Spleen (tissue), 11 donors: ENCODE data around the gene CNN3. TPM values are rescaled to one million over a fixed set of nuclear protein-coding genes. Genes with fewer than 3 reads are reported as not detected.

ENCODE experiments used
- DNase-seq: peaks from one replicate; pipeline ENCODE4 v3.0.0-alpha.2; 2020
- H3K27ac ChIP-seq, 8 donors: fragments of 200-600 bp; sonication (generic) in 7 of 8; 1 replicate in 4 of 8; 2 replicates in 4 of 8; pipeline versions ENCODE4 v1.5.0 to v1.8.0; 2016 to 2021; ENCODE audit warnings: inconsistent platforms in 4 of 8, mild to moderate bottlenecking in 4 of 8, moderate library complexity in 1 of 8
- H3K27me3 ChIP-seq, 7 donors: fragments of 200-600 bp; sonication (generic) in 6 of 7; replicated peaks in 1 of 7; 1 replicate in 4 of 7; 2 replicates in 3 of 7; pipeline versions ENCODE4 v1.5.0 to v1.8.0; 2016 to 2021; ENCODE audit warnings: inconsistent platforms in 3 of 7, mild to moderate bottlenecking in 1 of 7
- H3K36me3 ChIP-seq, 6 donors: fragments of 200-600 bp; sonication (generic) in 5 of 6; 1 replicate in 4 of 6; 2 replicates in 2 of 6; pipeline versions ENCODE4 v1.5.0 to v1.8.0; 2016 to 2021; ENCODE audit warnings: inconsistent platforms in 2 of 6
- H3K4me1 ChIP-seq, 6 donors: fragments of 200-600 bp; sonication (generic) in 5 of 6; 1 replicate in 3 of 6; 2 replicates in 3 of 6; pipeline versions ENCODE4 v1.5.0 to v1.8.0; 2016 to 2021; ENCODE audit warnings: inconsistent platforms in 3 of 6
- H3K4me3 ChIP-seq, 8 donors: fragments of 200-600 bp; sonication (generic) in 7 of 8; 1 replicate in 4 of 8; 2 replicates in 4 of 8; pipeline versions ENCODE4 v1.5.0 to v1.8.0; 2016 to 2021; ENCODE audit warnings: inconsistent platforms in 4 of 8, mild to moderate bottlenecking in 4 of 8, moderate library complexity in 2 of 8
- H3K9me3 ChIP-seq, 8 donors: fragments of 200-600 bp; sonication (generic) in 7 of 8; 1 replicate in 4 of 8; 2 replicates in 4 of 8; pipeline versions ENCODE4 v1.5.0 to v1.8.0; 2016 to 2021; ENCODE audit warnings: inconsistent platforms in 4 of 8
- POLR2A ChIP-seq, 3 donors: fragments of 450-650 bp; IDR thresholded peaks; one replicate each; pipeline ENCODE4 v1.5.1; 2017; ENCODE audit warnings: antibody characterized with exemption in 3 of 3, mild to moderate bottlenecking in 1 of 3
- POLR2AphosphoS5 ChIP-seq, 3 donors: sonication (generic); formaldehyde crosslinking; IDR thresholded peaks; one replicate each; pipeline ENCODE4 v1.5.1; 2017; ENCODE audit warnings: antibody characterized with exemption in 3 of 3
- WGBS, 5 donors: extraction: QIAGEN DNeasy Blood & Tissue Kit in 3 of 5; methylation state at CpG; one replicate each; pipeline versions ENCODE4 v1.1.5 to v1.1.7; 2013 to 2018; 5-methylcytosine and 5-hydroxymethylcytosine counted together
- intact Hi-C: fragments of 100-400 bp; cut with DNase I; formaldehyde crosslinking; loops from one replicate; pipeline ENCODE4 v1.15.0; 2023; ENCODE audit warnings: low total_unique reads
- polyA plus RNA-seq, 3 donors: library from polyadenylated mRNA; stranded (reverse); fragments of 200-250 nt; gene quantifications; one replicate each; pipeline ENCODE4 v1.2.1, GENCODE V29; 2013
- total RNA-seq, 7 donors: library from RNA; depleted of rRNA in 3 of 7; stranded (reverse); fragments of >200 nt in 3 of 7; fragmentation: NEBNext Ultra II Directional in 4 of 7; extraction: Animal tissue kit (Norgen Biotek cat#: 25700) in 4 of 7; gene quantifications; one replicate each; pipeline versions ENCODE4 v1.1.0 to v1.2.1, GENCODE V29; 2016 to 2021
- TF ChIP-seq, protein P1 (sequence below), 11 experiments: fragments of 200-600 bp in 7 of 11; fragments of 450-650 bp in 4 of 11; sonication (generic) in 4 of 11; IDR thresholded peaks in 8 of 11; conservative IDR thresholded peaks in 3 of 11; 1 replicate in 7 of 11; 2 replicates in 4 of 11; pipeline versions ENCODE4 v1.4.0 to v1.8.0; 2016 to 2021; ENCODE audit warnings: antibody characterized with exemption in 11 of 11, inconsistent platforms in 4 of 11, mild to moderate bottlenecking in 1 of 11
- donor health status: healthy with polysubstance abuse.
- donor health status: DM: no; HTN: no; CAD: no; lungs with moderate emphysema.
- donor health status: DM: no; HTN: no; CAD: no.
- donor health status: Bipolar disorder and iron deficiency.
- donor health status: healthy.
- donor health status: DM: no; HTN: no; CAD: no.
- donor health status: DM: yes; HTN: yes; CAD: no.

Gene CNN3
- total and polyA plus RNA-seq, 10 donors = 27.4 to 124 (median 105) TPM

DNA sequence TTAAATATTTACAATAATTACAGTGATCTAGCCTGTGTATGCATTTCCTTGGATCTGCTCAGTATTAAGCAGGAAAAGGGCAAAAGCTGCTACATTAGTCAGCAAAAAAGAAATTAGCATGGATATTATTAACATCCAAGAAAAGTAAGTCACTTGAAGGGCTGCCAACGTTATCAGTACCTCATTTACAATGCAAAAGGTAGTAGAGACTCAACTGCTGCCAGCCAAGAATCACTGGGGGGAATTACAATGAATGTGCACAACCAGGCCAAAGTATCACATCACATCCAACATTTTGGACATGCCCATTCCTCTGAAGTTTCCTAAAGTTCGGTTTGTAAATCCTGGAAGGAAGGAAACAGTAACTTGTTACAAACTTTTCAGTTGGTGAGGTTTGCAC is 1.9 kb downstream of the CNN3 start:
- Histone ChIP-seq H3K27ac (peak overlapping the region in 7 of 8 donors; percentile 92 to 95 (median 94)), H3K4me3 (peak overlapping the region; percentile 59 to 76 (median 60)), H3K9me3 (no peaks in the 10 kb centered on the region), H3K4me1 (peaks cover 8 to 95% (median 58%) of the 10 kb centered on the region in 6 donors), H3K27me3 (peaks cover 0 to 50% (median 16%) of the 10 kb centered on the region in 7 donors), H3K36me3 (no peaks in the 10 kb centered on the region)
- TF ChIP-seq, protein P1, sequence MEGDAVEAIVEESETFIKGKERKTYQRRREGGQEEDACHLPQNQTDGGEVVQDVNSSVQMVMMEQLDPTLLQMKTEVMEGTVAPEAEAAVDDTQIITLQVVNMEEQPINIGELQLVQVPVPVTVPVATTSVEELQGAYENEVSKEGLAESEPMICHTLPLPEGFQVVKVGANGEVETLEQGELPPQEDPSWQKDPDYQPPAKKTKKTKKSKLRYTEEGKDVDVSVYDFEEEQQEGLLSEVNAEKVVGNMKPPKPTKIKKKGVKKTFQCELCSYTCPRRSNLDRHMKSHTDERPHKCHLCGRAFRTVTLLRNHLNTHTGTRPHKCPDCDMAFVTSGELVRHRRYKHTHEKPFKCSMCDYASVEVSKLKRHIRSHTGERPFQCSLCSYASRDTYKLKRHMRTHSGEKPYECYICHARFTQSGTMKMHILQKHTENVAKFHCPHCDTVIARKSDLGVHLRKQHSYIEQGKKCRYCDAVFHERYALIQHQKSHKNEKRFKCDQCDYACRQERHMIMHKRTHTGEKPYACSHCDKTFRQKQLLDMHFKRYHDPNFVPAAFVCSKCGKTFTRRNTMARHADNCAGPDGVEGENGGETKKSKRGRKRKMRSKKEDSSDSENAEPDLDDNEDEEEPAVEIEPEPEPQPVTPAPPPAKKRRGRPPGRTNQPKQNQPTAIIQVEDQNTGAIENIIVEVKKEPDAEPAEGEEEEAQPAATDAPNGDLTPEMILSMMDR (IDR thresholded peaks at IDR 0.05 in 8 of 11, conservative IDR thresholded peaks at IDR 0.05 in 3 of 11) = no peak
- TF ChIP-seq POLR2A (IDR thresholded peaks at IDR 0.05) (no peak), POLR2AphosphoS5 (IDR thresholded peaks at IDR 0.05) (no peak)
- no peak for DNase-seq
- WGBS, 5 donors = 12 to 26% (median 16%) methylated on average over 2 of the region's 2 CpGs
- intact Hi-C loops = no loop called here

GRCh38 chr1:94922761-94923331 is 4.1 kb downstream of the CNN3 start:
- intact Hi-C loops = no loop called here
- H3K9me3 ChIP-seq = no peaks in the 10 kb centered on the region
- 62 to 80% (median 66%) methylated on average over 8 of the region's 8 CpGs for WGBS, 5 donors
- H3K27ac ChIP-seq = peak overlapping the region in 7 of 8 donors; percentile 2 to 95 (median 27)
- peaks cover 11 to 90% (median 60%) of the 10 kb centered on the region in 6 donors for H3K4me1 ChIP-seq
- H3K4me3 ChIP-seq = peak overlapping the region in 2 of 8 donors; percentile 10 to 18
- DNase-seq = no peak
- H3K27me3 ChIP-seq = peaks cover 0 to 39% (median 16%) of the 10 kb centered on the region in 7 donors
- no peaks in the 10 kb centered on the region for H3K36me3 ChIP-seq
- TF ChIP-seq POLR2AphosphoS5 (IDR thresholded peaks at IDR 0.05) = no peak
- TF ChIP-seq, protein P1 (IDR thresholded peaks at IDR 0.05 in 8 of 11, conservative IDR thresholded peaks at IDR 0.05 in 3 of 11) = no peak
- TF ChIP-seq POLR2A (IDR thresholded peaks at IDR 0.05) = no peak

- peak overlapping the region in 3 of 8 donors; percentile 26 to 95 (median 27) for H3K27ac ChIP-seq
Observed at GRCh38 chr1:94921977-94922376, 4.9 kb downstream of the CNN3 start.

GRCh38 chr1:94920061-94920460 is 6.8 kb downstream of the CNN3 start:
- TF ChIP-seq POLR2A (IDR thresholded peaks at IDR 0.05) (no peak), POLR2AphosphoS5 (IDR thresholded peaks at IDR 0.05) (no peak)
- TF ChIP-seq, protein P1 (IDR thresholded peaks at IDR 0.05 in 8 of 11, conservative IDR thresholded peaks at IDR 0.05 in 3 of 11) = no peak
- H3K4me3 ChIP-seq = no peak overlapping the region
- H3K36me3 ChIP-seq = no peaks in the 10 kb centered on the region
- no peaks in the 10 kb centered on the region for H3K9me3 ChIP-seq
- intact Hi-C loops = no loop called here
- 60 to 85% (median 80%) methylated on average over 3 of the region's 3 CpGs for WGBS, 5 donors
- H3K27ac ChIP-seq = peak overlapping the region in 3 of 8 donors; percentile 7 to 13 (median 8)
- peaks cover 4 to 66% (median 39%) of the 10 kb centered on the region in 6 donors for H3K4me1 ChIP-seq
- no peak for DNase-seq
- H3K27me3 ChIP-seq = peaks cover 0 to 12% (median 0%) of the 10 kb centered on the region in 7 donors

More at GRCh38 chr1:94921977-94922376, 4.9 kb downstream of the CNN3 start:
- Histone ChIP-seq H3K36me3 (no peaks in the 10 kb centered on the region), H3K4me1 (peaks cover 6 to 81% (median 56%) of the 10 kb centered on the region in 6 donors), H3K4me3 (no peak overlapping the region), H3K9me3 (no peaks in the 10 kb centered on the region), H3K27me3 (peaks cover 0 to 31% (median 11%) of the 10 kb centered on the region in 7 donors)
- TF ChIP-seq POLR2AphosphoS5 (IDR thresholded peaks at IDR 0.05) (no peak), POLR2A (IDR thresholded peaks at IDR 0.05) (no peak)
- TF ChIP-seq, protein P1 (IDR thresholded peaks at IDR 0.05 in 8 of 11, conservative IDR thresholded peaks at IDR 0.05 in 3 of 11) = no peak
- no peak for DNase-seq
- intact Hi-C loops = no loop called here
- 91 to 98% (median 95%) methylated on average over 1 of the region's 1 CpG for WGBS, 5 donors
